NOMO-1 (cell line): ENCODE measurements around the gene PSMG3.
A peak's percentile ranks its signal among the peaks of the same experiment; 100 is the strongest.
"Not testable (repeated sequence)": the region's sequence is repeated elsewhere in the genome, so short reads cannot be mapped to it uniquely, and the experiment has no call there.

Experiments
- DNase-seq, 2 experiments: peaks; one replicate each; lab custom pipeline; 2025; ENCODE audit not compliant: unreplicated experiment in 2 of 2; lab: John Stamatoyannopoulos, UW

Gene PSMG3

GRCh38 chr7:1536455-1536742 is 33.4 kb downstream of the PSMG3 start:
- no peak for DNase-seq

GRCh38 chr7:1535701-1536454 is 34.0 kb downstream of the PSMG3 start:
- DNase-seq = no peak

GRCh38 chr7:1535100-1535458 is 34.8 kb downstream of the PSMG3 start:
- no peak for DNase-seq

GRCh38 chr7:1534330-1535099 is 35.3 kb downstream of the PSMG3 start:
- no peak for DNase-seq

GRCh38 chr7:1533547-1534329 is 36.1 kb downstream of the PSMG3 start:
- DNase-seq = no peak

GRCh38 chr7:1533255-1533546 is 36.6 kb downstream of the PSMG3 start:
- no peak for DNase-seq

- peak; percentile 83 to 92 for DNase-seq
Observed at GRCh38 chr7:1532456-1533254, 37.2 kb downstream of the PSMG3 start.

GRCh38 chr7:1531979-1532455 is 37.8 kb downstream of the PSMG3 start:
- DNase-seq = no peak

GRCh38 chr7:1531263-1531978 is 38.4 kb downstream of the PSMG3 start:
- DNase-seq = no peak

- DNase-seq = no peak
Observed at GRCh38 chr7:1530946-1531262, 38.9 kb downstream of the PSMG3 start.

- DNase-seq = no peak
Observed at GRCh38 chr7:1529383-1530116, 40.3 kb downstream of the PSMG3 start.

GRCh38 chr7:1526271-1526754 is 43.5 kb downstream of the PSMG3 start:
- DNase-seq = no peak

GRCh38 chr7:1525409-1525808 is 44.4 kb downstream of the PSMG3 start:
- DNase-seq = no peak

- no peak for DNase-seq
Observed at GRCh38 chr7:1523844-1524243, 46.0 kb downstream of the PSMG3 start.

GRCh38 chr7:1523208-1523607 is 46.6 kb downstream of the PSMG3 start:
- DNase-seq = no peak

GRCh38 chr7:1521456-1521855 is 48.4 kb downstream of the PSMG3 start:
- DNase-seq = no peak

GRCh38 chr7:1520539-1521234 is 49.1 kb downstream of the PSMG3 start:
- no peak for DNase-seq

GRCh38 chr7:1519322-1519922 is 50.4 kb downstream of the PSMG3 start:
- DNase-seq = not testable (repeated sequence)
